ENCODE measurements around the gene MDGA2. TPM values are rescaled to one million over a fixed set of nuclear protein-coding genes. Genes with fewer than 3 reads are reported as not detected.

The MDGA2 gene
- total and polyA plus RNA-seq, 2 experiments from 2014 or later = 0.33 to 0.46 TPM

GRCh38 chr14:47619392-47619791 lies 56.0 kb downstream of the MDGA2 start:
- no peak for DNase-seq (ENCODE audit: low read depth in 1 of 2, low spot score in 1 of 2)
- no peaks in the 10 kb centered on the region for H3K36me3 ChIP-seq
- no peak overlapping the region for H3K4me3 ChIP-seq
- H3K27me3 ChIP-seq = no peaks in the 10 kb centered on the region
- no peak overlapping the region for H3K27ac ChIP-seq
- TF ChIP-seq CTCF (IDR thresholded peaks at IDR 0.05; ENCODE audit: low read depth, low read length) = no peak
- peaks cover 5% of the 10 kb centered on the region for H3K4me1 ChIP-seq (ENCODE audit: low read depth)
- no peaks in the 10 kb centered on the region for H3K9me3 ChIP-seq (ENCODE audit: low read depth)

- Histone ChIP-seq H3K27me3 (no peaks in the 10 kb centered on the region), H3K4me3 (no peak overlapping the region), H3K36me3 (no peaks in the 10 kb centered on the region), H3K4me1 (ENCODE audit: low read depth) (peaks cover 15% of the 10 kb centered on the region), H3K9me3 (ENCODE audit: low read depth) (no peaks in the 10 kb centered on the region), H3K27ac (no peak overlapping the region)
- DNase-seq (ENCODE audit: low read depth in 1 of 2, low spot score in 1 of 2) = no peak
- TF ChIP-seq CTCF (IDR thresholded peaks at IDR 0.05; ENCODE audit: low read depth, low read length) = no peak
Measured at GRCh38 chr14:47606566-47606965, 68.8 kb downstream of the MDGA2 start.

GRCh38 chr14:47596860-47597259 lies 78.5 kb downstream of the MDGA2 start:
- H3K9me3 ChIP-seq (ENCODE audit: low read depth) = no peaks in the 10 kb centered on the region
- no peak for DNase-seq (ENCODE audit: low read depth in 1 of 2, low spot score in 1 of 2)
- H3K4me3 ChIP-seq = no peak overlapping the region
- no peaks in the 10 kb centered on the region for H3K27me3 ChIP-seq
- H3K27ac ChIP-seq = no peak overlapping the region
- no peaks in the 10 kb centered on the region for H3K36me3 ChIP-seq
- no peak for TF ChIP-seq CTCF (IDR thresholded peaks at IDR 0.05; ENCODE audit: low read depth, low read length)
- H3K4me1 ChIP-seq (ENCODE audit: low read depth) = no peaks in the 10 kb centered on the region

- TF ChIP-seq CTCF (IDR thresholded peaks at IDR 0.05; ENCODE audit: low read depth, low read length) = no peak
- H3K9me3 ChIP-seq (ENCODE audit: low read depth) = no peaks in the 10 kb centered on the region
- H3K36me3 ChIP-seq = no peaks in the 10 kb centered on the region
- no peak overlapping the region for H3K4me3 ChIP-seq
- no peak overlapping the region for H3K27ac ChIP-seq
- no peaks in the 10 kb centered on the region for H3K4me1 ChIP-seq (ENCODE audit: low read depth)
- no peak for DNase-seq (ENCODE audit: low read depth in 1 of 2, low spot score in 1 of 2)
- no peaks in the 10 kb centered on the region for H3K27me3 ChIP-seq
Measured at GRCh38 chr14:47596232-47596631, 79.2 kb downstream of the MDGA2 start.

- Histone ChIP-seq H3K4me3 (no peak overlapping the region), H3K9me3 (ENCODE audit: low read depth) (no peaks in the 10 kb centered on the region), H3K4me1 (ENCODE audit: low read depth) (no peaks in the 10 kb centered on the region), H3K27me3 (no peaks in the 10 kb centered on the region), H3K36me3 (no peaks in the 10 kb centered on the region), H3K27ac (no peak overlapping the region)
- DNase-seq (ENCODE audit: low read depth in 1 of 2, low spot score in 1 of 2) = no peak
- TF ChIP-seq CTCF (IDR thresholded peaks at IDR 0.05; ENCODE audit: low read depth, low read length) = no peak
Measured at GRCh38 chr14:47595552-47595951, 79.9 kb downstream of the MDGA2 start.

All from cardiac muscle cell (in vitro differentiated cells and primary cell).